GM19463 (cell line): ENCODE results near the gene DPP4.
"Not testable (repeated sequence)": the region's sequence is repeated elsewhere in the genome, so short reads cannot be mapped to it uniquely, and the experiment has no call there.

ENCODE experiments used
- ATAC-seq: cut with Tn5 transposase; IDR thresholded peaks from one replicate; pipeline ENCODE4 v1.9.1; 2021; ENCODE audit warnings: mild to moderate bottlenecking, moderate library complexity; ENCODE audit not compliant: unreplicated experiment

Gene DPP4

DNA sequence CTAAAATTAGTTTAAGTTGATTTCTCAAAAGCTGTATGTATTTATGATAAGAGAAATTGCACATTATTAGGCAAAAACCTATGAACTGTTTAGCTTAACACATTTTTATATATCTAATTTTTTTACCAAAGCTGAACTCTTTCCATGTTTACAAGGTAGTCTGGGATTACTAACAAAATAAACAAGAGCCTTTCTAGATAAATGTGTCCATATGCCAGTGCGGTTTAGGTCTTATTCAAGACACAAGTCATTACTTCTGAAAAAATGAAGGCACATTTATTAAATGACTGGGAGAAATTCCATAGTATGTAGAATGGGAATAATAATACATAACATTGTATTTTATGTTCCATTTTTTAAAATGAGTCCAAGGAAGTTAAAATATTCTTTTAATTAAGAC is 82.0 kb downstream of the DPP4 start:
- ATAC-seq: no peak

DNA sequence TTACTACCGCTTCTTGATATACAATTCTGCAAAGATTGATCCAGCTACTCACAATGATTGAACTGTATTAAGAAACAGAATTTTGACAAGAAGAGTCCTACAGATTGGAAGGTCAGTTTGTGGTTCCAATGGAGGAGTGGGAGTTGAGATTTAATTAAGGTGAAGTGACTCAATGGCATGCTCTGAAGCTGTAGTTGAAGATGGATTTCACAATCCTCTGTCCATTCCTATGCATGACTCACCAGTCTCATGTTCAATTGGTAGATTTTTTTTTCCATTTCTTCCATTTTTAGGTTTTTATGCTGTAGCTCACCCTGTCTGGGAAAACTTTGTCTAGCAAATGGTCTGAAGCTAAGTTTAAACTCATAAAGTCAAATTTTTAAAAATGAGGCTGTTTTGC is 83.3 kb downstream of the DPP4 start:
- ATAC-seq: no peak

DNA sequence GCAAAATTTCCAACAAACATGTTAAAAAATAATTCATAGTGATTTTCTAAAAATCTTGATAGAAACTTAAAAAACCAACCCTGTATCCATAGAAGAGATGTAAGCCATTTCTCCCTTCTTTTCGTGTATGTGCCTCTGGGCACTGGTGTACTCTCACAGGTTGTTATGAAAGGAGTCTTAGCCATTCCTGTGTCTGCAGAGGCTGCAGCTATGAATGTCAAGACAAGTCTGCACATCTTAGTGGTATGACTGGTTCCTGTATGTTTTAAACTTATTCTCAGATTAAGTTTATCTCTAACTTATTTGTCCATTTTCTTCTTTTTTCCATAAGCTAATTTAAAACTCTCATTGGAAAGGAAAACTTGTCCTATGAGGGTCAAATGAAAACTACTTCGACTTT is 84.0 kb downstream of the DPP4 start:
- ATAC-seq: no peak

DNA sequence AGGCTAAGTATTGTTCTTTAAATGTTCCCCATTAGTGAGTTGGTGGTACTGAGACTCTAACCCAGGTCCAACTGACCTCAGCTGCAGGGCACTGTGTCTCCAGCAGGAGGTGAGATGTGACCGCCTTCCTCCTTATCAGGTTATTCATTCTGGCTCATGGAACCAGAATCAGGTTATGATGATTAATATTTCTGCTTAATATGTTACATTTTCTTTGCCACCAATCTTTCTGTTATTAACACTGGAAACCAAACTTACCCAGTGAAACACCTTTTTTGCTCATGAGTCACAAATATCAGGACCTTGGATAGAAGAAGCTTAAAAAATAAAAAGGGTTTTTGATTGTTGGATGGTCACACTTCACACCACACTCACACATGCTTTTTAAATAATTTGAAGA is 85.4 kb downstream of the DPP4 start:
- no peak for ATAC-seq

DNA sequence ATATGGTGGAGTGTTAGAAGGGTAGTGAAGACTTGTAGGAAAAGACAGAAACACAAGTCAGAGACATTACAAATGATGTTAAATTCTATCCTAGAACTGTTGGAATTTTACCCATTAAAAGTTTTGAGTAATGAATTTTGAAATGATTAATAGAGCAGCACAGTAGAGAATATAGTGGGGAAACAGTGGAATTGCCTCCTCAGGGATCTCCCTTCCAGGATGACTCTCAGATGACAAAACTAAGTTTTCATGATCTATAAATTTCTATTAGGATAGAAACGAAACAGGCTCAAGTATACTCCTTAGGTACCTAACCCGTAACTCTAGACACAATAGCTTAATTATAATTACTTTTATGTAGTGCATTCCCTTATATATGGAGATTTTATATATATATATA is 86.7 kb downstream of the DPP4 start:
- ATAC-seq: no peak

DNA sequence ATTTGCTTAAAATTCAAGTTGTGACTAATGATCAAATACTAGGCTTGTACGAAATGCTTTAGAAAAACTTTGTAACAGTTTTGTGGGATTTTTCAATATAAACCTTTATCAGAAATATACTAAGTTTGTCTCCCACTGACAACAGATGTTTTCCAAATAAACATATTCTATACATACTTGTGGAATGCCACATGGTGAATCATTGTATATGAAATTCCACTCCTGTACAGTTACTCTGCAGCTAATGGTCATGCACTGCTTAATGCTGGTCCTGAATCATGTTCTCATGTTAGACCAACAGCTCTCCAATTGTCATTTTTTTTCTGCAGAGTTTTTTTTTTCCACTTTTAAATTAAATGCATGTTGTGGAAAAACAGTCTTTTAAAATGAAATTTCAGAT is 90.1 kb downstream of the DPP4 start:
- no peak for ATAC-seq

DNA sequence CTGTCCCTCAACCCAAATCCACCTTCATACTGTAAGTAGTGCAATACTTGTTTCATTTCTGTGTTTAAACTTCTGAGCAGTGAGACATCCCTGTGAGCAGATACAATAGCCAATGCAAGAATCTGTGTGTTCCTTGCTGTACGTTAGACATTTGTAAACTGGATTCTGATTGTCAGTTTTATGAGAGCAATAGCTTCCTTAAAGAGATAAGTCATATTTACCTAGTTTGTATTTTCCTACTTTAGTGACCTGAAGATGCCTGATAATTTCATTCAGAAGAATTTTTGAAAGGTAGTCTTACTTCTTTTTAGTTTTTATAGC is 90.7 kb downstream of the DPP4 start:
- ATAC-seq: no peak

DNA sequence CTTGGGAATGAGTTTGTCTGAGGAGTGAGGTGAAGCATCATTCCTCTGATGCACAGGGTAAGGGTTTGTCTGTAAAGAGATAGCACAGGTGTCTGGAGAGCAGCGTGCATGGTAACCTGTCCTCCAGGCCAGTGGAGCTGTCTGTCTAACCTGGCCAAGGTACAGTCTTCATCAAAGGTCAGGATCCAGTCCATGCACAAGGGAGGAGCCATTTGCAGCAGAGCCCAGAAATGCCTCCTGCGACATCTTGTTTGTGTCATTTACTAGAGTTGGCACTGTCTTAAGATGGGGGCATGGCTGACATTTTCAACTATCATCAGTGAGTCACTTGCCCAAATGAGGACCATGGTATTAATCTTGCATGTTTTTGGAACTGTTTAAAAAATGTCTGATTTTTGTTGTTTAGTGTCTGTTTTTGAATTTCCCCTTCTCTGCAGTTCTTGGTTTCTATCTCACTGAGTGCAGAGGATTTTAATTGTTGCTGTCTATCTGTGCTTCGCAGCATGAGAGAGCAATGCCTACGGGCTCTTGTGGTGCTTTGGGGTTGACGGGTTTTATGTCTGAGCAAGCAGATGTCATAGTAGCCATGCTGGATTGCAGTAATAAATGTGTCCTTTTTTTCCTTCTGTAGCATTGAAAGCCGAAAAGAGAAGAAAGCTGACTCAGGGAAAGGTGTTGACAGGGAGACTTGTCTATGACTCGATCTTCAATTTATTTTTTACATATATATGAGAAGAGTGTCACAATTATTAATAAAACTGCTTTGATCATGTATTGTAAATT is 91.3 kb downstream of the DPP4 start:
- no peak for ATAC-seq

DNA sequence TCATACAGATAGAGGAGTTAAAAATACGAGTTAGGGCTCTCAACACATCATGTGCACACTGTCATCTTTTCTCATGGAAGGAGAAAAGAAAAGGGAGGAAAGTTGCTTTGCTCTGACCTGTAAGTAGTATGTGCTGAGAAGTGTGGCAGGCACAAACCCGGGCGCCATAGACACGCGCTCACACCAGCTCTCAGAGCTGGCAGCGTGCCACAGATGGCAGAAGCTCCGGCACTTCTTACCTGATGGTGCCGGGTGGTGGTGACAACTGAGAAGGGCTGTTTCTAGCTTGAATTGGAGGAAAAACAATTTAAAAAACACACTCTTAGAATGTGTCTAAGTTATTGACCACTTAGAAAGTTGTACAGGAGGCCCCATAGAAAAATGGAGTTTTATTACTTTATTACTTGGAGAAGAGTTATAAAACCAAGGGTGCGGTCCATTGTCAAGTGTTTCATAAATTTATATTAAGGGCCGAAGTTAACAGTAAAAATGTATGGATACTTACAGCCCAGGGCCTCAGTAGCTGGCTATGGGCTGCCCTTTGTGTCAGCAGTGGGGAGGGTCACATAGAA is 92.2 kb downstream of the DPP4 start:
- ATAC-seq: no peak

DNA sequence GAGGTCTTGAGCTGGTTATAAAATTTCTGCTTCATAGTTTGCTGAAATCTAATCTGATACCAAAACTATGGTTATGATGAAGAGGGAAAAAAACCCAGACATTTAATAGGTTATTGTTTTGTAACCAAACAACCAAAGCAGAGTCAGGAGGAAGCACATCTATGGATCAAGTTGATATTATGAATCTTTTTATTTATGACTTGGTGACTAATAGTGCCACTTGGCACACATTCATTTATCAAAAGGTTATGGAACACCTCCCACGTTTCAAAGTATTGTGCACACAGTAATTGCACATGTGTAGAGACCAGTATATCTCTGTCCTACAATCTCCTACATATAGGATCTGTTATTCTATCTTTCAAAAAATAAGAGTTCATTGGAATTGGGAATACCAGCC is 93.0 kb downstream of the DPP4 start:
- ATAC-seq: no peak

DNA sequence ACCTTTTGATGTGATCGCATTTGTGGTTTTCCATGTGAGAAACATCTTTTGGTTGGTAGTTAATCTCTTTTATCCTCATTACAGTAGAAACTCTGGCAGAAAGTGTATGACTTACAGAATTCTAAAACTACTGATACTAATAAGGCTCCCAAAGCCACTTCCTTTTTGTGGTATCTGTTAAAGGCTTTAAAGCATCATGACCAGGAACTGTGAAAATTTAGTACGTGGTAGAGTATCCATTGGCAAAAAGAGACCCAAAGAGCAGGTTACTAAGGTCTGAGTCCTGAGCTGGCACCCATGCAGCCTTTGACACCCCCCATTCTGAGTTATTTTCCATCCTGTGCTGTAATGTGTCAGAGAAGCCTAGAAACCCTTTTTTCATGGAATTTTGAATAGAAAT is 94.5 kb downstream of the DPP4 start:
- no peak for ATAC-seq

DNA sequence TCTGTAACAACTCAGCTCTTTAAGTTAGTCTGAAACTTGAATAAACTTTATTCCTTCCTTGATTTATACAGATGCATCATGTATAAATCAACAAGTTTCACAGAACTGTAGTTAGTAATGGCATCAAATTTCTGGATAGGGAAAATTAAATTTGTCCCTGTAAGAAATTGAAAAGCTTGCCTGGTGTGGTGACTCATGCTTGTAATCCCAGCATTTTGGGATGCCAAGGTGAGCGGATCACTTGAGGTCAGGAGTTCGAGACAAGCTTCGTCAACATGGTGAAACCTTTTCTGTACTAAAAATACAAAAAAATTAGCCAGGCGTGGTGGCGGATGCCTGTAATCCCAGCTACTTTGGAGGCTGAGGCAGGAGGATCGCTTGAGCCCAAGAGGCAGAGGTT is 96.1 kb downstream of the DPP4 start:
- not testable (repeated sequence) for ATAC-seq

DNA sequence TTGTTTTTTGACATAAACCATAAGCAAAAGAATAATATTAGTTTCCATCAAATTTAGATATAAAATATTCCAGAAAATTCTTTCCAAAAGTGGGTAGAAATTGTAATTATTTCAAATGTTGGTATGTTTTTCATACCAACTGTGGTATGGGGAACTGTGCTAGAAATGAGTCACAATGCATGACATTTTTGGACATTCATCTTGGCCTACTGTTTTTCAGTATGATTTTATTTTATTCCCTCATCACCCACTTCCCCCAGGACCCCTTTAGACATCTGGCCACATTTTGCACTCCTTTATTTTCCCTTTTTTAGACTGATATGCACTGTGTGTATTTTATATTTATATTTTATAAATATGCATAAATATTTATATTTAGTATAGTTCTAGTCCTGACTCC is 97.1 kb downstream of the DPP4 start:
- ATAC-seq: no peak

DNA sequence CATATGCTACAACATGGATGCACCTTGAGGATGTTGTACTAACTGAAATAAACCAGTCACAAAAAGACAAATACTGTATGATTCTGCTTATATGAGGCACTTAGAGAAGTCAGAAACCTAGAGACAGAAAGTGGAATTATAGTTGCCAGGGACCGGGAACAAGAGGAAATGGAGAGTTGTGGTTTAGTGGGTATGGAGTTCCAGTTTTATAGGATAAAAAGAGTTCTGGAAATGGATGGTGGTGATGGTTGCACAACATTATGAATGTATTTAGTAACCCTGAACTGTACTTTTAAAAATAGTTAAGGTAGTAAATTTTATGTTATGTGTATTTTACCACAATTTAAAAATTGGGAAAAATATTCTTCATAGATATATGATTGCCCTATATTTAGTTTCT is 97.7 kb downstream of the DPP4 start:
- no peak for ATAC-seq

DNA sequence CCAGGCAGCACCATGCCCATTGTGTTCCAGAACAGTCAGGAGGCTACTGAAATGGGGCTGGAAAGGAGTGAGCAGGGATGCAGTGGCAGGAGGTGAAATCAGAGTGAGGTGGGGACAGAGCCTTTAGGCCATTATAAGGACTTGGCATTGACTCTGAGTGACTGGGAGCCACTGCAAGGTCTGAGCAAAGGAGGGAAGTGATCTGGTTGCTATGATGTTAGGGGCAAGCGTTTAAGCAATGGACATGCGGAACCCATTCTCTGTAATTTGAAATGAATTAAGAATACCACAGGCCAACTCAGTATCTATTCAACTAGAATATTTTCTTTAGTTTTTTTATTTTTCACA is 98.2 kb downstream of the DPP4 start:
- no peak for ATAC-seq

DNA sequence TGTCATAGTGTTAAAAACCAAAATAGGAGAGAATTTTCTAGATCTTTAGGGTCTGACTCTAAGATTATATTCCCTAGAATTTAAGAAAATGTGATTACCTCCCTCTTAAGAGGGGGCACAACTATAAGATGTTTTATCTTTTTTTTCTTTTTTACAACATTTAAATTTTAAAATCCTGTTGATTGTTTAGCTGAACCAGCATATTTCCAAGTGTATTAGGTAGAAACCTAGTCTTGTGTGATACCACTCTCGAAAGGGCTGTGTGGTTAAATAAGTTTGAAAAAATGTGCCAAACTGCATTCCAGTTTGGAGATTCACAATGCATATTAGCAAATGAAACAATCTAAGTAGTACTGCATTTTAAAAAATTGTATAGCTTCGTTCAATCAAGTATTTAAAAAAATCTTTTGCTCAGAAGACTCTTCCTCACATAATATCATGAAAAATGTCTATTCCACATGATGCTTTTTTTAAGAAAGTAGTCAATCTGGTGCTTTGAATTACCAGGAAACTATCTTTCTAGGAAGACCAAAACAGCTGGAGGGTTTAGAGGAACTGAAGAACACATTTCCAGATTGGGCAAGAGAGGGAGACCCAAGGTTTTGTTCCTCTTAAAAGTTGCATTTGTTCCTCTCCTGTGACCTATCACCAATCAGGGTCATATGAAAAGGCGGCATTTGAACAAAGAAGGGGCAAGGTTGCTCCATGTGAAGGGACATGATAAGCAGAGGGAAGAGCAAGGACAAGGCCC is 98.8 kb downstream of the DPP4 start:
- no peak for ATAC-seq

DNA sequence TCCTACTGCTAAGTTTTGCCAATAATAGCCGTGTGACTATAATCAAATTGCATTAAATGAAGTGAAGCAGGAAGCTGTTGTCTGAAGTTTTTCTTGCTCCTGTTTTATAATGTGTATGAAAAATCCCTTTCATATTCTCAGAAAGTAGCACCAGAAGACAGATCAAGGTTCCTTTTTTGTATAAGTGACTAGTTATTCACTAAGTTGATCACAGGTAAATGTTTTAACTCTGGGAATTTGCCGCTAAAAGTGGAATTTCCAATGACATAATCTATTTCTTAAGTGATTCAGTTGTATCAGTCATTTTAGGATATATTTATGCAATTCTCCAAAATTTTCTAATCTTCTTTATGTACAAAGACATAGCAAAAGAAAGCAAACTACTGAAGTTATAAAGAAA is 99.6 kb downstream of the DPP4 start:
- no peak for ATAC-seq

DNA sequence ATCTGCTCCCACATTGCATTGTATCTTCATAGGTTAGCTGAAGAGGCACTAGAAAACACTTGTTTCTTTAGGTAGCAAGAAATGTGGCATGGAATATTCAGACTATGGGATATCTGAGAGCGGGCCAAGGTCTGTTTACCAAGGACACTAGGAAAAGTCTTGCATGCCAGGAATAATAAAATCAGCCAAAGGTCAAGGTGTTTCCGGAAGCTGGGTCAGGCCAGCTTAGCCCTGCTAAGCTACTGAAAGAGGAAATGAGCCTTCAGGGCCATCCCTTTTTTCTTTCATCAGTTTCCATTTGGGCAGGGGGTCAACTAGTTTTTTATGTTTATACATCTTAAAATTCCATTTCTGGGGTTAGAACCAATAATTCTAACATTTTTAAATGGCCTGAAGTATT is 101.1 kb downstream of the DPP4 start:
- ATAC-seq: no peak

DNA sequence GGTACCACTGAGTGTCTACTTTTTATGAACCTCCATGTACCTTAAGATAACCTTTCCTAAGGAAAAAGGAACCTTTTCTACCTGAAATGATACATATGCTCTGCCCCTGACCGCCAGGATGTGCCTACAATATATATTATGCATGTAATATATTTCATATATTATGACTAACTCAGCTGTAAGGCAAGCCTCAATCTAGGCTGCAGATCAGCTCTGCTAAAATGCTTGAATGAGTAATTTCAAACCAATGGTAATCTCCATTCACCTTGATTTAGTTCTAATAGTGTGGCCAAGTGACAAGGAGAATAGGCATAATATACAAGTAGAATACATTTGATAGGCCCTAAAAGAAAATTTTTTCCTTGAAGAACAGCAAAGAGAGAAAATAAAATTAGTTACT is 101.8 kb downstream of the DPP4 start:
- no peak for ATAC-seq

DNA sequence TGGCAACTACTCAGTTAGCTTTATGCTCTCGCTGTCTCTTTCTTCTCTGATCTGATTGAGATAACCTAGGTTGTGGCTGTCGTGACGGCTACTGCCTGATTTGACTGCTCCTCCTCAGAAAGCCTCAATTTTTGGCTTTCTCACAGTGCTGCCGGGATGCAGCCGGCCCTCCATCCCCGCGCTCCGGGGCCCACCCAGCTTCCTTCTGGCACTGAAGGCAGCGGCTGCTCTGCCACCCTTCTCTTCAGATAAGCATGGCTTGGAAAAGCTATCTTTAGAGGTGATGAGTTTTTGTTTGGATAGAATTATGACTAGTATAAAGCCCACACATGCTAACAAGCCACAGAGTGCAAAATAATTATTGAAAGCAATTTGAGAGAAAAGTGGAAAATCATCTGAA is 102.5 kb downstream of the DPP4 start:
- ATAC-seq: no peak

DNA sequence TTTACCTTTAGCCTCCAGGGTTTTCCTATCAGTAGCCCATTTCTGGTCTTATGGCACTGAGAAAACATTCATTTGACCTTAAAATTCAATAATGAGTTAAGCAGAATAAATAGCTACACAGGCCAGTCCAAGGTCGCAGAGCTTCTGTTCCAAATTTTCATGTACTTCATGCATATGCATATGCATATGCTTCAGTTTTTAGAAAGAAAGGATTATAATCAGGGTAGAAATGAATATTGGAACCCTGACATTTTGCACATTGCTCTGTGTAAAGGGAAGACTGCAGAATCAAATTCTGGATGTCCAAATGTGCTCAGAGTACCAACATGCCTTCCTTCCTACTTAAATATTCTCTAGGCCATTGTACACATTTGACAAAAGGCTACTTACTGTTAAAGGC is 104.9 kb downstream of the DPP4 start:
- no peak for ATAC-seq

DNA sequence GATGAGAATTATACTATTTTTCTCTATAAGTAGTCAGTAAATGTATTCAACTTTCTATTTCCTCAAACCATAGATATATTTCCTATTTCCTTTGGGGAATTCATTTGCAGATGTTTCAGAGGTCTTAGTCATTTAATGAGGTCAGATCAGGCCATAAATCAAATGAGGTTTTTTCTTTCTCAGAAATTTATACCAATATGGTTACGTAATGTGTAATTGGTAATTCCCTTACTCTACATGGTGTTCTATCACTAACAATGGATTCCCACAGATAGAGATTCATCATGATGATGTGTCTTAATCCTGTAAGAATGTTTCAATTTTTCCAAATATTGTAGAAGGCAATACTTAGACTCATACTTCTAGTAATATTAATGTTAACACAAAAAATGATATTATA is 108.0 kb downstream of the DPP4 start:
- no peak for ATAC-seq

DNA sequence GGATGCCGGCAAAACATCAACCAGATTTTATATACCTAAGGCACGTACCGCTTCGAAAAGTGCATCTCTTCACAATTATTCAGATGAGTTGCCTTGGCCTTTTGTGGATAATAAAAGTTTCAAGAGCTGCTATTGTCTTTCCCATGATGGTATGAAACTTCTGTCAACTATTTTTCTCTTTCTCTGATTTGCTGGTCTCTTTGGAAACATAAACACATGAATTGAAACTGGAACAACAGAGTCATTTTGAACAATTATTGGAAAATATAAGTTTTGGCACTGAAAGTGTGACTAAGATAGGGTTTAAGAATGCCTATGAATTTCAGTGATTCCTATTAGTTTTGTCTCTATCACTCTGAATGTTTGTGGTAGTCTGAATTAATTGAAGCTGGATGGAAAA is 109.9 kb downstream of the DPP4 start:
- ATAC-seq: no peak
